NCI-H2227 (cell line): ENCODE data around the gene ARHGEF1.

ENCODE experiments used
- DNase-seq: peaks from one replicate; lab custom pipeline; 2025; ENCODE audit not compliant: unreplicated experiment; lab: John Stamatoyannopoulos, UW

ARHGEF1 gene

DNA sequence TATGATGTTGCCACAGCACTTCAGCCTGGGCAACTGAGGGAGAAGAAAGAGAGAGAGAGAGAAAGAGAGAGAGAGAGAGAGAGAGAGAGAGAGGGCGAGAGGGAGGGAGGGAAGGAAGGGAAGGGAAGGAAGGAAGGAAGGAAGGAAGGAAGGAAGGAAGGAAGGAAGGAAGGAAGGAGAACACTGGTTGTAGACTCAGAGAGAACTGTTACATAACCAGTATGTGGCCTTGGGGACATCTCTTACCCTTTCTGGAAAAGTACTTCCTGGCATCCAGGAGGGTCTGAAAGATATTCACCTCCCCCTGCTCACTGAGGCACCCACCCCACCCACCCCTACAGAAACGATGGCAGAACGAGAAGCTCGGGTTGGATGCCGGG, 2.7 kb upstream of the ARHGEF1 start:
- no peak for DNase-seq

- no peak for DNase-seq
These were observed 458 bp downstream of the ARHGEF1 start for GRCh38 chr19:41883463-41883820.

GRCh38 chr19:41883821-41884733, 1.1 kb downstream of the ARHGEF1 start:
- DNase-seq, result peak; percentile 100

DNA sequence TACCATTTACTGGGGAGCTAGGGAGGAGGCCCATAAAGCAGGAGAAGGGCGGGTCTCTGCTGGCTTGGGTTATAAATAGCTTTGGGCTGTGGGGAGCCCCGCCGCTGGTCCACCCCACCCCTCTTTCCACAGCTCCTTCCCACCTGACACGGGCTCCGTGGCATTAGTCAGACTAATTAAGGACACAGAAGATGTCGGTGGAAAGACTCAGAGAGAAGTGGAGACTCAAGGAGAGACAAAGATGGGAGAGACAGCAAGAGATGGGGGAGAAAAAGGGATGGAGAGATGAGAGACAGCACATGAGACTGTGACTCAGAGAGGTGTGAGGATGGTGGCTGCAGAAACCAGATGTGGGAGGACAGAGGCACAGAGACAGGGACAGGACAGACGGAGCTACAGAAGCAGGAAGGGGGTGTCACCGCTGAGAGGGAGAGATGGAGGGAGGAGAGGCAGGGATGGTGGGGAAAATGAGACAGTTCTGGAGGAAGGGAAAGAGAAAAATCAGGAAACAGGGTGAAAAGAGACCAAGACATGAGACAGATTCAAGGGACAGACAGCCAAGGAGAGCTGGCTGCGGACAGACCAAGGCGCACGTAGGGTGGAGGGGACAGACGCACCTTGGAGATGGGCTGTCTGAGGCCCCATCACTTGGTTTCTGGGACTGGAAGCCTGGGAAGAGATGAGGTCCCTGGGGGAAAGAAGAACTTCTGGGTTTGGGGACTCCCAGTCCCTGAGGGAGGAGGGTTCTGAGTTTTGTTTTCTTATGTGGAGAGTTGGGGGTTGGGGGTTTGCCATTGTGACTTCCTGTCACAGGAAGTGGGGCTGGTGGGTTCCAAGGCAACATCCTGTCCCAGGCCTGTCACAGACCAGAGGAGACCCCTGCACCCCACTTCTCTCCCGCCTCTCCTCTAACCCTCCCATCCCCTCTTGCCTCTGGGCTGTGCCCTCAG, 4.1 kb downstream of the ARHGEF1 start:
- DNase-seq, result no peak

DNA sequence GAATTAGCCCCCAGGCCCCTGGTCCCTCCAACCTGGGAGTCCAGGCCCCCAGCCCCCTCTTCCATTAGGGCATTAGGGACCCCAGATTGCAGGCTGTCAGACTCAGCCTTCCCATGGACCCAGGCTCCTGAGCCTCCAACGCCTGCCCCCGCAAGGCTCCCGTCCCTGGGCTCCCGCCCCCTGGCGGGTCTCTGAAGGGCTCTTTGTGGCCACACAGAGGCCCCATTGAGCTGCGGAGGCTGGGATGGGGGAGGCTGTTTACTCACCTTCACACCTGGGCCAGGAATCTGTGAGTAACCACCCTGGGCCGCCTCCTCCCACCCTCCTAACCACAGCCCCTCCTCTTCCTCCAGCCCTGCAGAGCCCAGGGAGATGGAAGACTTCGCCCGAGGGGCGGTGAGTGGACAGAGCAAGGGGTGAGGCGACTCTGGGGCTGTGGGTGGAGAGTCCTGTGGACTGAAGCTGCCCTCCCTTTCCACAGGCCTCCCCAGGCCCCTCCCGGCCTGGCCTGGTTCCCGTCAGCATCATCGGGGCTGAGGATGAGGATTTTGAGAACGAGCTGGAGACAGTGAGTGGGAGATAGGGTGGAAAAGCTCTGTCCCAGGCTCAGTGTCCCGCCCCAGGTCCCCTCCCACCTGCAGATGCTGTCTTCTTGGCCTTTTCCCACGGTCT, 4.9 kb downstream of the ARHGEF1 start:
- no peak for DNase-seq

DNA sequence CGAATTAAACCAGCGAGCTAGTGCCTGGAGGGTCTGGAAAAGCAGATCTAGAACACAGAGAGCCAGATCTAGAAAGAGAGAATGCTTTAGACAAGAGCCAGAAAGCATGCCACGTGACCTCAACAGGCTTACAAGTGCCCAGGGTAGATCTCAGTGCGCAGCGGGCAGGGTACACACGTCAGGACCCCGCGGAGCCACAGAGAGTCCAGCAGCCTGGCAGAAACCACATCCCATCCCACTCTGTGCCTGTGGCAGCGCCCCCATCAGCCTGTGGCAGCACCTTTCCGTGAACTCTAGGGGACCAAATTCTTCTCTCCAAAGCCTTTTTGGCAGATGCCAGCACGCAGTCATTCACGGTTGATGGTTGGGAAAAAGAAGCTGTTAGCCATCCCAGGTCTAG, 5.9 kb downstream of the ARHGEF1 start:
- DNase-seq, result no peak

GRCh38 chr19:41889896-41890295, 6.9 kb downstream of the ARHGEF1 start:
- DNase-seq, result no peak

GRCh38 chr19:41890936-41891335, 8.0 kb downstream of the ARHGEF1 start:
- DNase-seq, result no peak

- DNase-seq, result no peak
These were observed 9.4 kb downstream of the ARHGEF1 start for GRCh38 chr19:41892173-41892902.

DNA sequence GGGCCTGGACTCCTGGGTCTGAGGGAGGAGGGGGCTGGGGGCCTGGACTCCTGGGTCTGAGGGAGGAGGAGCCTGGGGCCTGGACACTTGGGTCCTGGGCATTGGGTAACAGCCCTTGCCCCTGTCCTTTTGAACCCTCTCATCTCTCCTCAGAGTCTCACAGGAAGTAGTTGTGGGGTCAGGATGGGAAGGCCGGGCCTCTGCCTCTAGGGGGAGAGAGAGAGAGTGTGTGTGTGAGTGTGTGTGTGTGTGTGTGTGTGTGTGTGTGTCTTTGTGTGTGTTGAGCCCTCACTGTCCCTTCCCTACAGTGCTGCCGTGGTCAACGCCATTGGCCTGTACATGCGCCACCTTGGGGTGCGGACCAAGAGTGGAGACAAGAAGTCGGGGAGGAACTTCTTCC, 10.9 kb downstream of the ARHGEF1 start:
- DNase-seq, result peak; percentile 57

- DNase-seq, result no peak
These were observed 11.4 kb downstream of the ARHGEF1 start for GRCh38 chr19:41894350-41894749.

- DNase-seq, result no peak
These were observed 13.0 kb downstream of the ARHGEF1 start for GRCh38 chr19:41895745-41896580.

DNA sequence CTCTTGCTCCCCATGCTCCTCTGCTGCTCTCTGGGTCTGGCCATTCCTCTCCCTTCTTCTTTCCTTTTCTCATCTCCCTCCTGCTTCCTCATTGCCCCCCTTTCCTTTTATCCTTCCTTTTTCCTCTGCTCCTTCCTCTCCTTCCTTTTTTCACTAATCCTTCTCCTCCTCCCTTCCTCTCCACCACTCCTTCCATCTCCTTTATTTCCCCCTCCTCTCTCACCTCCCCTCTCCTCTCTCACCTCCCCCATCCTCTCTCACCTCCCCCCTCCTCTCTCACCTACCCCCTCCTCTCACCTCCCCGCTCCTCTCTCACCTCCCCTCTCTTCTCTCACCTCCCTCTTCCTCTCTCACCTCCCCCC, 13.6 kb downstream of the ARHGEF1 start:
- DNase-seq, result no peak

- no peak for DNase-seq
These were observed 14.2 kb downstream of the ARHGEF1 start for GRCh38 chr19:41897181-41897580.

GRCh38 chr19:41897820-41898219, 14.8 kb downstream of the ARHGEF1 start:
- DNase-seq, result no peak

- DNase-seq, result no peak
These were observed 15.3 kb downstream of the ARHGEF1 start for GRCh38 chr19:41898235-41898634.

- no peak for DNase-seq
These were observed 18.9 kb downstream of the ARHGEF1 start for GRCh38 chr19:41901707-41902360.

DNA sequence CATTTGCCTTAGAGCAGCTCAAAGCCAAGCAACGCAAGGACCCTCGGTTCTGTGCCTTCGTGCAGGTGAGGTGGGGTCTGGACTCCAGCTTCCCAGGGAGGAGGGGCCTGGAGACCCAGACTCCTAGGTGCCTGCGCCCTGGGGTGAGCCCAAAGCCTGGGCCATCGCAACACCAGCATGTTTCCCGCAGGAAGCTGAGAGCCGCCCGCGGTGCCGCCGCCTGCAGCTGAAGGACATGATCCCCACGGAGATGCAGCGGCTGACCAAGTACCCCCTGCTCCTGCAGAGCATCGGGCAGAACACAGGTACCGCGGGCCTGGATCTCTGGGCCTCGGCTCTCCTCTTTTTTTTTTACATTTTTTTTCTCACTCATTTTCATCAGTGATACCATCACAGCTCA, 19.6 kb downstream of the ARHGEF1 start:
- no peak for DNase-seq

DNA sequence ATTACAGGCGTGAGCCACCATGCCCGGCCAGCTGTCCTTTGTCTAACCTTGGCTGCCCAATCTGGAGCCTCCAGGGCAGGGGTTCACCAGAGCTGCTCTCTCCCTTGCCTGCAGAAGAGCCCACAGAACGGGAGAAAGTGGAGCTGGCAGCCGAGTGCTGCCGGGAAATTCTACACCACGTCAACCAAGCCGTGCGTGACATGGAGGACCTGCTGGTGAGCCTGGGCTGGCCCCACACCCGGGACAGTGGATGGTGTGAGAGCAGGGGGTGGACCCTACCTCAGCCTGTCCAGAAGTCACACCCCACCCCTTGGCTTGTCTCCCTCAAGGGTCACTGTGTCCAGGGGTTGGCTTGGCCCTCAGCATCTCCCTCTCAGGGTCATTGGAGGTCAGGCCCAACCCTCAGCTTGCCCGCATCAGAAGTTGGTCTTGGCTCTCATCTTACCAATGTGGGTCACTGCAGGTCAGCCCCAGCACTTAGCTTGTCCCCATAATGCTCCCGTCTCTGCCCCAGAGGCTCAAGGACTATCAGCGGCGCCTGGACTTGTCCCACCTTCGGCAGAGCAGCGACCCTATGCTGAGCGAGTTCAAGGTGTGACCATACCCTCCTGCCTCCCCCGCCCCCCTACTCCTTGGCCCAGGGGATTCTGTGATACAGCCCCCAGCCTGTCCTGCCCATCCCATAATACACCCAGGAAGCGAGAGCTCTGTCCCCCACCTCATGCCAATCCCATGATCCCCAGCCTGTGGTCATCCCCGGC, 20.4 kb downstream of the ARHGEF1 start:
- DNase-seq, result no peak
